Fibroblast of lung (primary cell): ENCODE results near the gene STRAP. TPM values are rescaled to one million over a fixed set of nuclear protein-coding genes. Genes with fewer than 3 reads are reported as not detected.
"Not testable (repeated sequence)": the region's sequence is repeated elsewhere in the genome, so short reads cannot be mapped to it uniquely, and the experiment has no call there.

Source experiments
- DNase-seq, 2 donors: peaks; one replicate each; pipeline versions ENCODE4 v3.0.0 to v3.0.0-alpha.2; 2010; ENCODE audit warnings: low read depth in 2 of 2
- H2AFZ ChIP-seq: 2 replicates; pipeline ENCODE4 v1.5.1; 2012; ENCODE audit warnings: low read length, control low read depth, inconsistent platforms
- H3K27ac ChIP-seq: 2 replicates; pipeline ENCODE4 v1.5.1; 2011; ENCODE audit warnings: low read length, control low read depth; ENCODE audit not compliant: insufficient read depth
- H3K27me3 ChIP-seq: 2 replicates; pipeline ENCODE4 v1.5.1; 2011; ENCODE audit warnings: mild to moderate bottlenecking, low read length; ENCODE audit not compliant: control insufficient read depth, insufficient read depth
- H3K36me3 ChIP-seq: 2 replicates; pipeline ENCODE4 v1.5.1; 2011; ENCODE audit warnings: low read length; ENCODE audit not compliant: control insufficient read depth, insufficient read depth
- H3K4me1 ChIP-seq: 2 replicates; pipeline ENCODE4 v1.5.1; 2011; ENCODE audit warnings: low read length; ENCODE audit not compliant: control insufficient read depth, insufficient read depth; ENCODE audit errors: extremely low read depth
- H3K4me2 ChIP-seq: 2 replicates; pipeline ENCODE4 v1.5.1; 2011; ENCODE audit warnings: low read length, control low read depth; ENCODE audit not compliant: insufficient read depth; ENCODE audit errors: extremely low read depth
- H3K4me3 ChIP-seq, 4 experiments: fragments of 200-600 bp in 1 of 4; sonication (generic) in 1 of 4; replicated peaks in 1 of 4; 2 replicates each; pipeline ENCODE4 v1.5.1; 2011 to 2016; ENCODE audit warnings: low read length in 4 of 4, low read depth in 3 of 4, mild to moderate bottlenecking in 3 of 4, control low read depth in 2 of 4, inconsistent platforms in 1 of 4, mixed read lengths in 1 of 4; ENCODE audit not compliant: insufficient read depth in 1 of 4; ENCODE audit errors: control extremely low read depth in 1 of 4
- H3K79me2 ChIP-seq: 2 replicates; pipeline ENCODE4 v1.5.1; 2012; ENCODE audit warnings: mild to moderate bottlenecking, low read length, inconsistent platforms; ENCODE audit not compliant: control insufficient read depth, insufficient read depth
- H3K9ac ChIP-seq: 2 replicates; pipeline ENCODE4 v1.5.1; 2011; ENCODE audit warnings: mild to moderate bottlenecking, low read length, control low read depth; ENCODE audit not compliant: insufficient read depth
- H3K9me3 ChIP-seq: 2 replicates; pipeline ENCODE4 v1.5.1; 2012; ENCODE audit warnings: low read depth, low read length; ENCODE audit not compliant: control insufficient read depth, insufficient read depth
- H4K20me1 ChIP-seq: 2 replicates; pipeline ENCODE4 v1.5.1; 2011; ENCODE audit warnings: low read length; ENCODE audit not compliant: control insufficient read depth, insufficient read depth; ENCODE audit errors: extremely low read depth
- EZH2 ChIP-seq: IDR thresholded peaks from 2 replicates; pipeline ENCODE4 v1.5.1; 2012; ENCODE audit warnings: low read length, control low read depth, mild to moderate bottlenecking; ENCODE audit errors: missing control alignments
- polyA plus RNA-seq, 2 donors: library from polyadenylated mRNA; depleted of rRNA in 1 of 2; stranded (reverse) in 1 of 2; unstranded in 1 of 2; fragments of >200 nt; gene quantifications; 2 replicates each; pipeline ENCODE4 v1.2.1, GENCODE V29; 2011 to 2012; ENCODE audit warnings: missing spikeins in 1 of 2
- total RNA-seq: library from RNA; depleted of rRNA; stranded (reverse); fragments of >200 nt; gene quantifications from 2 replicates; pipeline ENCODE4 v1.2.1, GENCODE V29; 2014
- TF ChIP-seq, protein P1 (sequence below), 2 donors: IDR thresholded peaks in 1 of 2; conservative IDR thresholded peaks in 1 of 2; 1 replicate in 1 of 2; 2 replicates in 1 of 2; pipeline ENCODE4 v1.5.1; 2011 to 2012; ENCODE audit warnings: low read length in 2 of 2, control low read depth in 1 of 2, inconsistent platforms in 1 of 2, low read depth in 1 of 2, mild to moderate bottlenecking in 1 of 2

STRAP gene
- total and polyA plus RNA-seq, 2 donors (not counting 1 experiment from before 2014, with no cell fraction given) = 60.1 to 215 TPM

GRCh38 chr12:15868186-15868585 is 14.0 kb upstream of the STRAP start:
- Histone ChIP-seq H4K20me1 (no peaks in the 10 kb centered on the region), H3K4me2 (no peak overlapping the region), H3K9me3 (no peaks in the 10 kb centered on the region), H3K27me3 (no peaks in the 10 kb centered on the region), H3K79me2 (no peaks in the 10 kb centered on the region), H3K36me3 (no peaks in the 10 kb centered on the region), H3K9ac (no peak overlapping the region), H2AFZ (no peak overlapping the region), H3K27ac (no peak overlapping the region), H3K4me3 (no peak overlapping the region), H3K4me1 (no peaks in the 10 kb centered on the region)
- DNase-seq = peak in 1 of 2 donors; percentile 51
- no peak for TF ChIP-seq EZH2
- TF ChIP-seq, protein P1, sequence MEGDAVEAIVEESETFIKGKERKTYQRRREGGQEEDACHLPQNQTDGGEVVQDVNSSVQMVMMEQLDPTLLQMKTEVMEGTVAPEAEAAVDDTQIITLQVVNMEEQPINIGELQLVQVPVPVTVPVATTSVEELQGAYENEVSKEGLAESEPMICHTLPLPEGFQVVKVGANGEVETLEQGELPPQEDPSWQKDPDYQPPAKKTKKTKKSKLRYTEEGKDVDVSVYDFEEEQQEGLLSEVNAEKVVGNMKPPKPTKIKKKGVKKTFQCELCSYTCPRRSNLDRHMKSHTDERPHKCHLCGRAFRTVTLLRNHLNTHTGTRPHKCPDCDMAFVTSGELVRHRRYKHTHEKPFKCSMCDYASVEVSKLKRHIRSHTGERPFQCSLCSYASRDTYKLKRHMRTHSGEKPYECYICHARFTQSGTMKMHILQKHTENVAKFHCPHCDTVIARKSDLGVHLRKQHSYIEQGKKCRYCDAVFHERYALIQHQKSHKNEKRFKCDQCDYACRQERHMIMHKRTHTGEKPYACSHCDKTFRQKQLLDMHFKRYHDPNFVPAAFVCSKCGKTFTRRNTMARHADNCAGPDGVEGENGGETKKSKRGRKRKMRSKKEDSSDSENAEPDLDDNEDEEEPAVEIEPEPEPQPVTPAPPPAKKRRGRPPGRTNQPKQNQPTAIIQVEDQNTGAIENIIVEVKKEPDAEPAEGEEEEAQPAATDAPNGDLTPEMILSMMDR (conservative IDR thresholded peaks at IDR 0.05 in 1 of 2, IDR thresholded peaks at IDR 0.05 in 1 of 2; ENCODE audit: low read depth in 1 of 2, low read length in 2 of 2) = no peak

DNA sequence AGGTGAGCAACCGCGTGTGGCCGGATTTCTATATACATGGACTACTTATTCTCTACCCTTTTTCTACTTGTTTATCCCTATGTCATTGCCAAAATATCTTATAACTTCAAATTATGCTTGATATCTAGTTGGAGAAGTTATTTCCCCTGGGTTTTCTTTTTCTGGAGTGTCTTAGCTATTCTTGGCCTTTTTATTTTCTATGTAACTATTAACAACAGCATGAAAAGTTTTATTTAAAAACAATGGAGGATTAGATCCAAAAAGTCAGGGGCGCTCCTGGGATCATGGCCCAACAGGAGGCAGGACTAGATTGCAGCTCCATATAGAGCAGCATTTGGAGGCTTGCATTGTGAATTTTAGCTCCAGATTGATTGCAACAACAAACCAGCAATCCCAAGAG is 8.6 kb upstream of the STRAP start:
- Histone ChIP-seq H3K9ac (no peak overlapping the region), H3K27ac (no peak overlapping the region), H2AFZ (no peak overlapping the region), H3K4me3 (no peak overlapping the region), H3K27me3 (no peaks in the 10 kb centered on the region), H3K4me1 (no peaks in the 10 kb centered on the region), H3K36me3 (no peaks in the 10 kb centered on the region), H3K79me2 (no peaks in the 10 kb centered on the region), H3K9me3 (no peaks in the 10 kb centered on the region), H3K4me2 (no peak overlapping the region), H4K20me1 (no peaks in the 10 kb centered on the region)
- no peak for TF ChIP-seq EZH2
- TF ChIP-seq, protein P1 (conservative IDR thresholded peaks at IDR 0.05 in 1 of 2, IDR thresholded peaks at IDR 0.05 in 1 of 2; ENCODE audit: low read depth in 1 of 2, low read length in 2 of 2) = no peak
- DNase-seq = no peak

DNA sequence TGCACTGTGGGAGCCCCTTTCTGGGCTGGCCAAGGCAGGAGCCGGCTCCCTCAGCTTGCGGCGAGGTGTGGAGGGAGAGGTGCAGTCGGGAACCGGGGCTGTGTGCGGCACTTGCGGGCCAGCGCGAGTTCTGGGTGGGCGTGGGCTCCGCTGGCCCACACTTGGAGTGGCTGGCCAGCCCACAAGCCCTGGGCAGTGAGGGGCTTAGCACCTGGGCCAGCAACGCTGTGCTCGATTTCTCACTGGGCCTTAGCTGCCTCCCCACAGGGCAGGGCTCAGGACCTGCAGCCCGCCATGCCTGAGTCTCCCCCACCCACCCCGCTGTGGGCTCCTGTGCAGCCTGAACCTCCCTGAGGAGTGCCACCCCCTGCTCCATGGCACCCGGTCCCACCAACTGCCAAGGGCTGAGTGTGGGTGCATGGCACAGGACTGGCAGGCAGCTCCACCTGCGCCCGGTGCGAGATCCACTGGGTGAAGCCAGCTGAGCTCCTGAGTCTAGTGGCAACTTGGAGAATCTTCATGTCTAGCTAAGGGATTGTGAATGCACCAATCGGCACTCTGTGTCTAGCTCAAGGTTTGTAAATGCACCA is 7.5 kb upstream of the STRAP start:
- not testable (repeated sequence) for H2AFZ ChIP-seq, H3K36me3 ChIP-seq, H3K4me1 ChIP-seq, H3K4me2 ChIP-seq, H3K9me3 ChIP-seq, H3K27ac ChIP-seq, DNase-seq, H3K9ac ChIP-seq, H4K20me1 ChIP-seq, H3K79me2 ChIP-seq, H3K27me3 ChIP-seq, H3K4me3 ChIP-seq
